NB4 (cell line): Measurements from ENCODE around the gene PPP3R1.

Source experiments
- POLR2A ChIP-seq: IDR thresholded peaks from 2 replicates; pipeline ENCODE4 v1.6.1; 2011; ENCODE audit warnings: mild to moderate bottlenecking; ENCODE audit not compliant: insufficient read length; ENCODE audit errors: extremely low read depth
- TF ChIP-seq, protein P1 (sequence below): IDR thresholded peaks from one replicate; pipeline ENCODE4 v1.5.1; 2012; ENCODE audit warnings: low read depth, low read length

DNA sequence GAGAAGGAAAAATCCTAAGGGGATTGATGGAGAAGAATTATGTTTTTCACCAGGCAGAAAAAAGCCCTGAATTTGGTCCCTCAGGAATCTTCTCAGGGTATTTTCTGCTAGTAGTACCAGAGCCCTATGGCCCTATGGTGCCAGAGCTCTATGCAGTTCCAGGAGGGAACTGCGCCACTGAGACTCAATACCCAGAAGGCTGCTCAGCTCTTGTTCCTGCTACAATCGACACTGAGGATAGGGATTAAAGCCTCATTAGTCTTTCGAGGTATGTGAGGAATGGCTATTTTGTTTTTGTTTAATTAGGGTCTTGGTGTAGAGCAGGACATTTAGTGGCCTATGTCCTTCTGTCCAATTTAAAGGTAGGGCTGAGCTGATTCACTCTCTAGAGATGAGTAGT lies 21.7 kb upstream of the PPP3R1 start:
- TF ChIP-seq, protein P1, sequence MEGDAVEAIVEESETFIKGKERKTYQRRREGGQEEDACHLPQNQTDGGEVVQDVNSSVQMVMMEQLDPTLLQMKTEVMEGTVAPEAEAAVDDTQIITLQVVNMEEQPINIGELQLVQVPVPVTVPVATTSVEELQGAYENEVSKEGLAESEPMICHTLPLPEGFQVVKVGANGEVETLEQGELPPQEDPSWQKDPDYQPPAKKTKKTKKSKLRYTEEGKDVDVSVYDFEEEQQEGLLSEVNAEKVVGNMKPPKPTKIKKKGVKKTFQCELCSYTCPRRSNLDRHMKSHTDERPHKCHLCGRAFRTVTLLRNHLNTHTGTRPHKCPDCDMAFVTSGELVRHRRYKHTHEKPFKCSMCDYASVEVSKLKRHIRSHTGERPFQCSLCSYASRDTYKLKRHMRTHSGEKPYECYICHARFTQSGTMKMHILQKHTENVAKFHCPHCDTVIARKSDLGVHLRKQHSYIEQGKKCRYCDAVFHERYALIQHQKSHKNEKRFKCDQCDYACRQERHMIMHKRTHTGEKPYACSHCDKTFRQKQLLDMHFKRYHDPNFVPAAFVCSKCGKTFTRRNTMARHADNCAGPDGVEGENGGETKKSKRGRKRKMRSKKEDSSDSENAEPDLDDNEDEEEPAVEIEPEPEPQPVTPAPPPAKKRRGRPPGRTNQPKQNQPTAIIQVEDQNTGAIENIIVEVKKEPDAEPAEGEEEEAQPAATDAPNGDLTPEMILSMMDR = no peak
- TF ChIP-seq POLR2A = no peak
